H1 (cell line): ENCODE results near the gene EFR3B. TPM values are rescaled to one million over a fixed set of nuclear protein-coding genes. Genes with fewer than 3 reads are reported as not detected.

Experiments
- CTCF ChIA-PET: fragments of 300-600 bp; sonication (Branson Sonifier 250); formaldehyde crosslinking; loops from one replicate; lab custom pipeline; 2021; ENCODE audit not compliant: partially characterized antibody; lab: Charles Lee
- POLR2A ChIA-PET: fragments of 300-600 bp; sonication (Branson Sonifier 250); formaldehyde crosslinking; loops from one replicate; lab custom pipeline; 2021; ENCODE audit warnings: inconsistent platforms; ENCODE audit not compliant: partially characterized antibody; lab: Charles Lee
- DNase-seq, 2 experiments: peaks; one replicate each; pipeline versions ENCODE4 v3.0.0 to v3.0.0-alpha.2; 2010 to 2022; ENCODE audit warnings: low spot score in 2 of 2, low read depth in 1 of 2, mixed read lengths in 1 of 2
- FAIRE-seq: peaks from 2 replicates; lab custom pipeline; 2011; peaks lifted over from hg19 to GRCh38; lab: Jason Lieb, UNC
- H2AFZ ChIP-seq: 2 replicates; pipeline ENCODE4 v1.8.1; 2012; ENCODE audit warnings: low read length, inconsistent platforms
- H2AK5ac ChIP-seq: 2 replicates; pipeline ENCODE4 v1.6.1; 2013; ENCODE audit warnings: low read depth, low read length
- H2BK120ac ChIP-seq: replicated peaks from 2 replicates; pipeline ENCODE3; 2013; ENCODE audit warnings: low read depth, low read length, inconsistent platforms
- H2BK12ac ChIP-seq: 2 replicates; pipeline ENCODE4 v1.6.1; 2013; ENCODE audit warnings: low read depth, low read length
- H2BK15ac ChIP-seq: 2 replicates; pipeline ENCODE4 v1.6.1; 2013; ENCODE audit warnings: low read length
- H2BK20ac ChIP-seq: 2 replicates; pipeline ENCODE4 v1.6.1; 2013; ENCODE audit warnings: low read length
- H2BK5ac ChIP-seq: 2 replicates; pipeline ENCODE4 v1.6.1; 2013; ENCODE audit warnings: low read depth, low read length
- H3K14ac ChIP-seq: 2 replicates; pipeline ENCODE4 v1.6.1; 2013; ENCODE audit warnings: inconsistent platforms; ENCODE audit not compliant: insufficient read length
- H3K18ac ChIP-seq: 2 replicates; pipeline ENCODE4 v1.6.1; 2013; ENCODE audit warnings: low read length; ENCODE audit errors: extremely low read depth
- H3K23ac ChIP-seq: 2 replicates; pipeline ENCODE4 v1.6.1; 2013; ENCODE audit warnings: inconsistent platforms; ENCODE audit not compliant: insufficient read length
- H3K23me2 ChIP-seq: 2 replicates; pipeline ENCODE4 v1.6.1; 2013; ENCODE audit warnings: low read depth, low read length
- H3K27ac ChIP-seq: 2 replicates; pipeline ENCODE4 v1.6.1; 2011; ENCODE audit warnings: low read depth, low read length, inconsistent platforms
- H3K27me3 ChIP-seq, 4 experiments: replicated peaks in 1 of 4; 1 replicate in 1 of 4; 2 replicates in 3 of 4; pipeline versions ENCODE4 v1.6.1 to v1.8.1; 2011 to 2013; ENCODE audit warnings: low read length in 3 of 4, mild to moderate bottlenecking in 3 of 4, inconsistent platforms in 2 of 4, mixed read lengths in 2 of 4, moderate library complexity in 1 of 4; ENCODE audit not compliant: control insufficient read depth in 3 of 4, insufficient read depth in 3 of 4; ENCODE audit errors: extremely low read depth in 1 of 4
- H3K36me3 ChIP-seq, 4 experiments: 2 replicates each; pipeline versions ENCODE4 v1.6.1 to v1.8.1; 2011 to 2013; ENCODE audit warnings: mild to moderate bottlenecking in 4 of 4, low read length in 3 of 4, moderate library complexity in 2 of 4, control low read depth in 1 of 4, inconsistent platforms in 1 of 4; ENCODE audit not compliant: insufficient read depth in 4 of 4, control insufficient read depth in 2 of 4
- H3K4ac ChIP-seq: replicated peaks from 2 replicates; pipeline ENCODE3; 2013; ENCODE audit warnings: low read length, low read depth, mixed read lengths, inconsistent platforms; ENCODE audit not compliant: insufficient read length
- H3K4me1 ChIP-seq, 4 experiments: replicated peaks in 1 of 4; 1 replicate in 1 of 4; 2 replicates in 3 of 4; pipeline versions ENCODE4 v1.6.1 to v1.8.1; 2011 to 2013; ENCODE audit warnings: low read length in 3 of 4, inconsistent platforms in 2 of 4, mixed read lengths in 1 of 4; ENCODE audit not compliant: insufficient read depth in 4 of 4, control insufficient read depth in 3 of 4
- H3K4me2 ChIP-seq, 2 experiments: 2 replicates each; pipeline versions ENCODE4 v1.6.1 to v1.8.1; 2011 to 2013; ENCODE audit warnings: low read depth in 2 of 2, low read length in 2 of 2, control low read depth in 1 of 2, inconsistent platforms in 1 of 2, mild to moderate bottlenecking in 1 of 2; ENCODE audit not compliant: insufficient read depth in 1 of 2
- H3K4me3 ChIP-seq, 4 experiments: fragments of 200-600, 300-600 bp in 1 of 4; sonication (generic), shearing (Covaris generic), sonication (Bioruptor Twin) in 1 of 4; 2 replicates each; pipeline versions ENCODE4 v1.5.1 to v1.8.1; 2011 to 2016; ENCODE audit warnings: low read length in 4 of 4, low read depth in 3 of 4, control low read depth in 2 of 4, inconsistent platforms in 2 of 4, mild to moderate bottlenecking in 2 of 4, mixed read lengths in 1 of 4, moderate library complexity in 1 of 4; ENCODE audit not compliant: insufficient read depth in 2 of 4; ENCODE audit errors: extremely low read depth in 1 of 4
- H3K56ac ChIP-seq: replicated peaks from 2 replicates; pipeline ENCODE3; 2013; ENCODE audit warnings: low read depth, mild to moderate bottlenecking, mixed read lengths, low read length, inconsistent platforms; ENCODE audit not compliant: insufficient read length
- H3K79me1 ChIP-seq: 2 replicates; pipeline ENCODE4 v1.6.1; 2013; ENCODE audit warnings: low read depth, low read length, control low read depth
- H3K79me2 ChIP-seq, 2 experiments: 2 replicates each; pipeline versions ENCODE4 v1.6.1 to v1.8.1; 2012 to 2013; ENCODE audit warnings: low read length in 2 of 2, mild to moderate bottlenecking in 2 of 2, inconsistent platforms in 1 of 2; ENCODE audit not compliant: insufficient read depth in 2 of 2, control insufficient read depth in 1 of 2
- H3K9ac ChIP-seq, 4 experiments: replicated peaks in 1 of 4; 1 replicate in 1 of 4; 2 replicates in 3 of 4; pipeline versions ENCODE4 v1.6.1 to v1.8.1; 2011 to 2013; ENCODE audit warnings: low read depth in 3 of 4, low read length in 3 of 4, control low read depth in 2 of 4, mild to moderate bottlenecking in 2 of 4, moderate library complexity in 2 of 4, inconsistent platforms in 1 of 4; ENCODE audit errors: extremely low read depth in 1 of 4
- H3K9me3 ChIP-seq, 2 experiments: 2 replicates each; pipeline versions ENCODE4 v1.6.1 to v1.8.1; 2012 to 2013; ENCODE audit warnings: mild to moderate bottlenecking in 2 of 2, moderate library complexity in 2 of 2, control low read depth in 1 of 2, inconsistent platforms in 1 of 2, low read depth in 1 of 2, low read length in 1 of 2, mixed read lengths in 1 of 2; ENCODE audit not compliant: insufficient read depth in 2 of 2
- H4K20me1 ChIP-seq, 2 experiments: replicated peaks in 1 of 2; 2 replicates each; pipeline versions ENCODE3 to v1.8.1; 2011 to 2013; ENCODE audit warnings: inconsistent platforms in 2 of 2, low read length in 2 of 2, mild to moderate bottlenecking in 1 of 2; ENCODE audit not compliant: insufficient read depth in 2 of 2, control insufficient read depth in 1 of 2
- H4K5ac ChIP-seq: 2 replicates; pipeline ENCODE4 v1.6.1; 2013; ENCODE audit warnings: low read length, low read depth, mixed read lengths, inconsistent platforms; ENCODE audit not compliant: insufficient read length
- H4K8ac ChIP-seq: 2 replicates; pipeline ENCODE4 v1.8.0; 2013; ENCODE audit warnings: mild to moderate bottlenecking, moderate library complexity, low read length, inconsistent platforms; ENCODE audit not compliant: insufficient read depth; ENCODE audit errors: extremely low read depth
- H4K91ac ChIP-seq: replicated peaks from 2 replicates; pipeline ENCODE3; 2013; ENCODE audit warnings: low read length, mixed read lengths, inconsistent platforms; ENCODE audit not compliant: insufficient read length
- HDAC2 ChIP-seq, 2 experiments: fragments of 300-600 bp in 1 of 2; sonication (generic) in 1 of 2; IDR thresholded peaks; 2 replicates each; pipeline ENCODE4 v1.6.1; 2011 to 2012; ENCODE audit warnings: low read depth in 2 of 2, low read length in 2 of 2, mild to moderate bottlenecking in 2 of 2, moderate library complexity in 2 of 2, borderline replicate concordance in 1 of 2, inconsistent platforms in 1 of 2
- KDM1A ChIP-seq: fragments of 200-600, 300-600 bp; sonication (generic); IDR thresholded peaks from 2 replicates; pipeline ENCODE4 v1.7.1; 2016; ENCODE audit warnings: mild to moderate bottlenecking, low read length, borderline replicate concordance
- WGBS, 2 experiments: shearing (Covaris generic) in 1 of 2; methylation state at CpG; one replicate each; pipeline versions ENCODE4 v1.1.6 to v1.1.7; 2013 to 2015; ENCODE audit warnings: low lambda C conversion rate in 2 of 2, mixed read lengths in 2 of 2, inconsistent platforms in 1 of 2, low coverage in 1 of 2, missing lambda C conversion rate in 1 of 2; ENCODE audit not compliant: insufficient replicate concordance in 2 of 2, insufficient coverage in 1 of 2, insufficient read length in 1 of 2; ENCODE audit errors: extremely low coverage in 1 of 2, missing lambda C conversion rate in 1 of 2; 5-methylcytosine and 5-hydroxymethylcytosine counted together
- polyA plus RNA-seq, 7 experiments: library from polyadenylated mRNA; depleted of rRNA in 3 of 7; stranded (reverse) in 5 of 7; unstranded in 2 of 7; fragments of >200 nt in 5 of 7; fragments of 200-250 nt in 2 of 7; gene quantifications; 1 replicate in 5 of 7; 2 replicates in 1 of 7; 4 replicates in 1 of 7; pipeline versions ENCODE4 v1.2.1 to v1.2.3, GENCODE V29; 2011 to 2013; ENCODE audit warnings: missing spikeins in 2 of 7, mixed read lengths in 2 of 7
- total RNA-seq: library from RNA; stranded (reverse); fragmentation: NEBNext Ultra II Directional; extraction: Animal tissue kit (Norgen Biotek cat#: 25700); gene quantifications from 2 replicates; pipeline ENCODE4 v1.2.1, GENCODE V29; 2021

Gene EFR3B
- total and polyA plus RNA-seq, 2 of the 8 experiments (the other 6 are each of a cell fraction or from before 2014, with no cell fraction given) = 3.4 to 9.6 TPM

DNA sequence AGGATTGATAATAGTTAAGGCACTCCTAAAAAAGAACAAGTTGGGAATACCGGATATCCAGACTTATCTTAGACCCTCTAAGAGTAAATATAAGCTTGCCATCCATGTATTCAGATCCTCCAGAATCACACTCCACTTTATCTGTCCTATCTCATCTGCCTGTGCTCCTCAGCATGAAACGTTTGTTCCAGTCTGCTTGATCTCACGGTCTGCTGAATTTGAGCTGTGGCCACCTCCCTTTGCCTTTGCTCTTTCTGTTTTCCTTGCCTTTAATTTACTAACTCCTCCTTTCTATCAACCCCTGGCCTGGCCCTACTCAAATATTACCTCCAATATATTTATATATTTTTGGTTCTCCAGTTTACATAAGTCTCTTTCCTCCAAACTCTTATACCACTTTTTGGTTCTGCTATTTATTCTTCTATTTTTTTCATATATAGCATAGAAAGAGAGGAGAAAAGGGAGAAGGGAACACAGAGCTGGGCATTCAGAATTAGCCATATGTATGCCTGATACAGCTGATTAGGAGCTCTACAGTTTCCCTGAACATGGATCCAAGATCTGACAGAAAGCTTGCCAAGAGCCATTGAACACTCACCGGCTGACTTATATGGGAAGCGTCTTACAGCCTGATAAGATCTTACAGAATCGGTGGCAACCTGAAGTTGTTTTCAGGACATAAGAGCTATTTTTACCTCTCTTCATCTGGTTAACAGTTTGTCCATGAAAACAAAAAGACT, 48.3 kb upstream of the EFR3B start:
- no peak overlapping the region for H3K27ac ChIP-seq
- TF ChIP-seq KDM1A (no peak), HDAC2 (IDR thresholded peaks at IDR 0.05; ENCODE audit: borderline replicate concordance in 1 of 2, low read depth in 2 of 2, low read length in 2 of 2) (no peak)

More for the DNA sequence above, 48.3 kb upstream of the EFR3B start:
- DNase-seq (no peak), FAIRE-seq (no peak)
- Histone ChIP-seq H3K23ac (no peak overlapping the region), H2BK120ac (no peak overlapping the region), H4K8ac (no peak overlapping the region), H3K23me2 (no peaks in the 10 kb centered on the region), H4K91ac (no peak overlapping the region), H3K9me3 (no peaks in the 10 kb centered on the region), H3K79me2 (no peaks in the 10 kb centered on the region), H3K4me1 (no peaks in the 10 kb centered on the region), H2BK12ac (no peak overlapping the region), H4K5ac (no peak overlapping the region), H3K18ac (no peak overlapping the region), H3K36me3 (no peaks in the 10 kb centered on the region), H3K4me3 (no peak overlapping the region), H3K4me2 (no peak overlapping the region), H4K20me1 (no peaks in the 10 kb centered on the region), H2BK15ac (no peak overlapping the region), H3K4ac (no peak overlapping the region), H2BK20ac (no peak overlapping the region), H2BK5ac (no peak overlapping the region), H3K9ac (no peak overlapping the region), H3K56ac (no peak overlapping the region), H3K79me1 (no peaks in the 10 kb centered on the region), H2AFZ (no peak overlapping the region), H3K14ac (no peak overlapping the region), H3K27me3 (no peaks in the 10 kb centered on the region), H2AK5ac (no peak overlapping the region)
- 80% methylated on average over 6 of the region's 6 CpGs; no CpG with 5 or more reads in 1 of the 2 experiments for WGBS, 2 experiments
- ChIA-PET POLR2A (no interaction called here), CTCF (interaction anchor here (0.7 to 3.2 kb wide), 9 partner anchors 9 to 234 kb away, joined by 3 to 10 read pairs (median 4); partner anchors contain the start of gene EFR3B)
